GM12874 (cell line): ENCODE measurements around the gene BSCL2.

Experiments
- CTCF ChIP-seq: IDR thresholded peaks from 2 replicates; pipeline ENCODE4 v1.5.1; 2011; ENCODE audit warnings: low read depth, mild to moderate bottlenecking, control low read depth, low read length, moderate library complexity; ENCODE audit not compliant: insufficient read depth

The BSCL2 gene

GRCh38 chr11:62737196-62737595, 30.0 kb upstream of the BSCL2 start:
- no peak for TF ChIP-seq CTCF

- no peak for TF ChIP-seq CTCF
Observed at GRCh38 chr11:62732830-62733229, 25.6 kb upstream of the BSCL2 start.

- no peak for TF ChIP-seq CTCF
Observed at GRCh38 chr11:62728171-62728988, 21.2 kb upstream of the BSCL2 start, which contains the start of gene TTC9C. TTC9C (plus strand) TSS chr11:62728486; CDS start chr11:62728849, 363 bp downstream.

- TF ChIP-seq CTCF: no peak
Observed at GRCh38 chr11:62727872-62728170, 20.6 kb upstream of the BSCL2 start.

- TF ChIP-seq CTCF: no peak
Observed at GRCh38 chr11:62727165-62727871, 20.1 kb upstream of the BSCL2 start, which contains the start of gene HNRNPUL2. HNRNPUL2 (minus strand) TSS chr11:62727457; CDS start chr11:62727156, 301 bp downstream.

- no peak for TF ChIP-seq CTCF
Observed at GRCh38 chr11:62726915-62727164, 19.6 kb upstream of the BSCL2 start.

- TF ChIP-seq CTCF: no peak
Observed at GRCh38 chr11:62726156-62726914, 19.1 kb upstream of the BSCL2 start.
